Calu3 (cell line): ENCODE results near the gene IMMP2L. TPM values are rescaled to one million over a fixed set of nuclear protein-coding genes. Genes with fewer than 3 reads are reported as not detected.

ENCODE experiments used
- BruUV-seq: library from RNA; stranded (reverse); fragments of 400-500 nt; replicated peaks from 2 replicates; lab custom pipeline; 2021; lab: Mats Ljungman, UMichigan
- CTCF ChIA-PET: fragments of 300-600 bp; sonication (Branson Sonifier 250); formaldehyde crosslinking; loops from one replicate; lab custom pipeline; 2022; ENCODE audit warnings: antibody characterized with exemption; lab: Charles Lee
- DNase-seq: peaks from one replicate; pipeline ENCODE4 v3.0.0; 2022
- H3K27ac Mint-ChIP-seq: one replicate; pipeline ENCODE4 v1.8.0; 2022; ENCODE audit warnings: mixed read lengths; ENCODE audit not compliant: unreplicated experiment
- H3K27me3 Mint-ChIP-seq: one replicate; pipeline ENCODE4 v1.8.0; 2022; ENCODE audit warnings: mixed read lengths; ENCODE audit not compliant: unreplicated experiment
- H3K36me3 Mint-ChIP-seq: one replicate; pipeline ENCODE4 v1.8.0; 2022; ENCODE audit warnings: mild to moderate bottlenecking, moderate library complexity, mixed read lengths; ENCODE audit not compliant: insufficient read depth, unreplicated experiment
- H3K4me1 Mint-ChIP-seq: one replicate; pipeline ENCODE4 v1.8.0; 2022; ENCODE audit warnings: mild to moderate bottlenecking, low read depth, mixed read lengths; ENCODE audit not compliant: unreplicated experiment
- H3K4me3 Mint-ChIP-seq: one replicate; pipeline ENCODE4 v1.8.0; 2022; ENCODE audit warnings: mild to moderate bottlenecking, low read depth, moderate library complexity, mixed read lengths; ENCODE audit not compliant: unreplicated experiment
- H3K9me3 Mint-ChIP-seq: one replicate; pipeline ENCODE4 v1.8.0; 2022; ENCODE audit warnings: low read depth, mixed read lengths; ENCODE audit not compliant: unreplicated experiment
- CTCF ChIP-seq: fragments of 200-600 bp; IDR thresholded peaks from one replicate; pipeline ENCODE4 v1.8.0; 2022; ENCODE audit warnings: antibody characterized with exemption; ENCODE audit not compliant: unreplicated experiment
- intact Hi-C: fragments of 100-400 bp; cut with micrococcal nuclease; formaldehyde crosslinking; loops from one replicate; pipeline ENCODE4 v1.10.0; 2022; ENCODE audit not compliant: unreplicated experiment
- total RNA-seq: library from RNA; stranded (reverse); gene quantifications from 2 replicates; pipeline ENCODE4 v1.2.3, GENCODE V29; 2022

Gene IMMP2L
- total RNA-seq, 1 experiment from 2014 or later, result 28.6 TPM

GRCh38 chr7:110894111-110894510 lies 668.2 kb downstream of the IMMP2L start:
- H3K27ac Mint-ChIP-seq, result no peak overlapping the region
- peaks cover 2% of the 10 kb centered on the region for H3K9me3 Mint-ChIP-seq
- intact Hi-C loops, result no loop called here
- CTCF ChIA-PET, result no interaction called here
- no peaks in the 10 kb centered on the region for H3K36me3 Mint-ChIP-seq
- TF ChIP-seq CTCF, result no peak
- H3K4me3 Mint-ChIP-seq, result no peak overlapping the region
- no peaks in the 10 kb centered on the region for H3K4me1 Mint-ChIP-seq
- no peak for DNase-seq
- BruUV-seq, result no TSS peak
- no peaks in the 10 kb centered on the region for H3K27me3 Mint-ChIP-seq

- CTCF ChIA-PET, result no interaction called here
- Mint-ChIP-seq H3K27me3 (no peaks in the 10 kb centered on the region), H3K4me1 (no peaks in the 10 kb centered on the region), H3K9me3 (no peaks in the 10 kb centered on the region), H3K4me3 (no peak overlapping the region), H3K27ac (no peak overlapping the region), H3K36me3 (no peaks in the 10 kb centered on the region)
- TF ChIP-seq CTCF, result no peak
- no TSS peak for BruUV-seq
- intact Hi-C loops, result no loop called here
- DNase-seq, result no peak
Observed at GRCh38 chr7:110891197-110891596, 671.1 kb downstream of the IMMP2L start.

GRCh38 chr7:110890101-110890500 lies 672.2 kb downstream of the IMMP2L start:
- no TSS peak for BruUV-seq
- CTCF ChIA-PET, result no interaction called here

GRCh38 chr7:110889335-110889734 lies 673.0 kb downstream of the IMMP2L start:
- DNase-seq, result no peak
- CTCF ChIA-PET, result no interaction called here
- Mint-ChIP-seq H3K27ac (no peak overlapping the region), H3K9me3 (no peaks in the 10 kb centered on the region), H3K4me1 (no peaks in the 10 kb centered on the region), H3K27me3 (no peaks in the 10 kb centered on the region), H3K36me3 (no peaks in the 10 kb centered on the region), H3K4me3 (no peak overlapping the region)
- intact Hi-C loops, result no loop called here
- TF ChIP-seq CTCF, result no peak
- BruUV-seq, result no TSS peak

More at GRCh38 chr7:110890101-110890500, 672.2 kb downstream of the IMMP2L start:
- H3K36me3 Mint-ChIP-seq, result no peaks in the 10 kb centered on the region
- no peak for TF ChIP-seq CTCF
- intact Hi-C loops, result no loop called here
- no peak for DNase-seq
- no peak overlapping the region for H3K27ac Mint-ChIP-seq
- no peaks in the 10 kb centered on the region for H3K27me3 Mint-ChIP-seq
- H3K4me1 Mint-ChIP-seq, result no peaks in the 10 kb centered on the region
- no peak overlapping the region for H3K4me3 Mint-ChIP-seq
- H3K9me3 Mint-ChIP-seq, result no peaks in the 10 kb centered on the region

GRCh38 chr7:110888641-110889040 lies 673.7 kb downstream of the IMMP2L start:
- Mint-ChIP-seq H3K27ac (no peak overlapping the region), H3K4me3 (no peak overlapping the region), H3K36me3 (no peaks in the 10 kb centered on the region), H3K4me1 (no peaks in the 10 kb centered on the region), H3K9me3 (no peaks in the 10 kb centered on the region), H3K27me3 (no peaks in the 10 kb centered on the region)
- no peak for DNase-seq
- no TSS peak for BruUV-seq
- no peak for TF ChIP-seq CTCF
- CTCF ChIA-PET, result no interaction called here
- intact Hi-C loops, result no loop called here
